ENCODE data around the gene TRAK1.

- TF ChIP-seq CTCF (conservative IDR thresholded peaks at IDR 0.05; ENCODE audit: low read depth, low read length) (no peak), MAFK (IDR thresholded peaks at IDR 0.05; ENCODE audit: low read depth, low read length) (no peak), POLR2A (IDR thresholded peaks at IDR 0.05; ENCODE audit: low read depth, low read length) (no peak), USF2 (IDR thresholded peaks at IDR 0.05; ENCODE audit: low read depth, low read length) (no peak), MXI1 (IDR thresholded peaks at IDR 0.05; ENCODE audit: borderline replicate concordance, low read depth, low read length) (no peak)
Observed at GRCh38 chr3:42210726-42211125, 119.6 kb downstream of the TRAK1 start.
